ENCODE data around the gene TUBB2B. TPM values are rescaled to one million over a fixed set of nuclear protein-coding genes. Genes with fewer than 3 reads are reported as not detected.

The TUBB2B gene
- total and polyA plus RNA-seq, 10 of the 15 experiments (the other 5 are each of a cell fraction or from before 2014, with no cell fraction given), result 2.6 to 75.2 (median 21.2) TPM

- ATAC-seq (no peak), DNase-seq (ENCODE audit: low read depth, low spot score) (no peak), FAIRE-seq (no peak)
- intact Hi-C loops (cut with micrococcal nuclease; ENCODE audit: unreplicated experiment), result no loop called here
- Histone ChIP-seq H3K36me3 (ENCODE audit: control insufficient read depth in 2 of 2, insufficient read depth in 2 of 2, low read length in 1 of 2) (no peaks in the 10 kb centered on the region), H3K9me3 (replicated peaks; ENCODE audit: control insufficient read depth, insufficient read depth, low read length) (no peaks in the 10 kb centered on the region), H3K4me2 (ENCODE audit: control insufficient read depth, insufficient read depth) (no peak overlapping the region), H3K27me3 (replicated peaks in 1 of 2; ENCODE audit: control insufficient read depth in 2 of 2, insufficient read depth in 2 of 2, low read length in 1 of 2) (peaks cover 20 to 23% of the 10 kb centered on the region in 2 experiments), H3K4me3 (no peak overlapping the region), H3K79me2 (ENCODE audit: control insufficient read depth, insufficient read depth, low read length) (no peaks in the 10 kb centered on the region), H3K4me1 (ENCODE audit: control insufficient read depth, insufficient read depth, low read length) (peaks cover 51% of the 10 kb centered on the region), H3K27ac (ENCODE audit: control insufficient read depth, insufficient read depth) (no peak overlapping the region), H3K9ac (ENCODE audit: control insufficient read depth, insufficient read depth, low read length) (no peak overlapping the region), H4K20me1 (ENCODE audit: control insufficient read depth, insufficient read depth) (no peaks in the 10 kb centered on the region), H2AFZ (ENCODE audit: control insufficient read depth, low read depth, low read length) (no peak overlapping the region)
- TF ChIP-seq SMC3 (IDR thresholded peaks at IDR 0.05; ENCODE audit: borderline replicate concordance, low read length) (no peak), NFXL1 (IDR thresholded peaks at IDR 0.05; ENCODE audit: borderline replicate concordance) (no peak), SP1 (IDR thresholded peaks at IDR 0.05; ENCODE audit: low read depth, low read length) (no peak), JUND (IDR thresholded peaks at IDR 0.05; ENCODE audit: low read depth, low read length) (no peak), NFYA (IDR thresholded peaks at IDR 0.05; ENCODE audit: borderline replicate concordance, low read depth, low read length) (no peak), RB1 (IDR thresholded peaks at IDR 0.05; ENCODE audit: borderline replicate concordance) (no peak), IRF4 (IDR thresholded peaks at IDR 0.05; ENCODE audit: low read depth, low read length) (no peak), SMAD1 (IDR thresholded peaks at IDR 0.05; ENCODE audit: low read depth, partially characterized antibody) (no peak)
- ChIA-PET RAD21 (ENCODE audit: unreplicated experiment) (no interaction called here), SMC1A (ENCODE audit: uncharacterized antibody, unreplicated experiment) (no interaction called here), POLR2A (no interaction called here), CTCF (no interaction called here)
- in situ Hi-C loops (cut with MboI), result no loop called here
- WGBS (ENCODE audit: insufficient coverage, insufficient replicate concordance, low lambda C conversion rate, missing lambda C conversion rate), result 57% methylated on average over 3 of the region's 3 CpGs
- BruUV-seq (replicated peaks), result no TSS peak
Measured at GRCh38 chr6:3233904-3234303, 6.5 kb upstream of the TUBB2B start.

- Histone ChIP-seq H3K79me2 (ENCODE audit: control insufficient read depth, insufficient read depth, low read length) (no peaks in the 10 kb centered on the region), H3K4me2 (ENCODE audit: control insufficient read depth, insufficient read depth) (no peak overlapping the region), H3K4me3 (no peak overlapping the region), H3K4me1 (ENCODE audit: control insufficient read depth, insufficient read depth, low read length) (peaks cover 54% of the 10 kb centered on the region), H3K9ac (ENCODE audit: control insufficient read depth, insufficient read depth, low read length) (no peak overlapping the region), H2AFZ (ENCODE audit: control insufficient read depth, low read depth, low read length) (no peak overlapping the region), H3K36me3 (ENCODE audit: control insufficient read depth in 2 of 2, insufficient read depth in 2 of 2, low read length in 1 of 2) (no peaks in the 10 kb centered on the region), H4K20me1 (ENCODE audit: control insufficient read depth, insufficient read depth) (no peaks in the 10 kb centered on the region), H3K27ac (ENCODE audit: control insufficient read depth, insufficient read depth) (no peak overlapping the region), H3K9me3 (replicated peaks; ENCODE audit: control insufficient read depth, insufficient read depth, low read length) (no peaks in the 10 kb centered on the region), H3K27me3 (replicated peaks in 1 of 2; ENCODE audit: control insufficient read depth in 2 of 2, insufficient read depth in 2 of 2, low read length in 1 of 2) (peaks cover 22 to 26% of the 10 kb centered on the region in 2 experiments)
- in situ Hi-C loops (cut with MboI) (no loop called here), intact Hi-C loops (cut with micrococcal nuclease; ENCODE audit: unreplicated experiment) (no loop called here)
- TF ChIP-seq ZNF622 (IDR thresholded peaks at IDR 0.05), result no peak
- no peak for TF ChIP-seq NRF1 (conservative IDR thresholded peaks at IDR 0.05; ENCODE audit: low read depth, low read length)
- DNase-seq (ENCODE audit: low read depth, low spot score), result no peak
- no peak for FAIRE-seq
- ChIA-PET CTCF (no interaction called here), RAD21 (ENCODE audit: unreplicated experiment) (no interaction called here), SMC1A (ENCODE audit: uncharacterized antibody, unreplicated experiment) (no interaction called here), POLR2A (no interaction called here)
- no TSS peak for BruUV-seq (replicated peaks)
- WGBS (ENCODE audit: insufficient coverage, insufficient replicate concordance, low lambda C conversion rate, missing lambda C conversion rate), result 7% methylated on average over 3 of the region's 3 CpGs
- ATAC-seq, result no peak
Measured at GRCh38 chr6:3233321-3233720, 5.9 kb upstream of the TUBB2B start.

Data from GM12878 (cell line).